HG02852 (cell line): ENCODE measurements around the gene NUP155.
"Not testable (repeated sequence)": the region's sequence is repeated elsewhere in the genome, so short reads cannot be mapped to it uniquely, and the experiment has no call there.

Source experiments
- ATAC-seq: cut with Tn5 transposase; IDR thresholded peaks from one replicate; pipeline ENCODE4 v1.9.1; 2021; ENCODE audit warnings: mild to moderate bottlenecking, moderate library complexity; ENCODE audit not compliant: unreplicated experiment

The NUP155 gene

DNA sequence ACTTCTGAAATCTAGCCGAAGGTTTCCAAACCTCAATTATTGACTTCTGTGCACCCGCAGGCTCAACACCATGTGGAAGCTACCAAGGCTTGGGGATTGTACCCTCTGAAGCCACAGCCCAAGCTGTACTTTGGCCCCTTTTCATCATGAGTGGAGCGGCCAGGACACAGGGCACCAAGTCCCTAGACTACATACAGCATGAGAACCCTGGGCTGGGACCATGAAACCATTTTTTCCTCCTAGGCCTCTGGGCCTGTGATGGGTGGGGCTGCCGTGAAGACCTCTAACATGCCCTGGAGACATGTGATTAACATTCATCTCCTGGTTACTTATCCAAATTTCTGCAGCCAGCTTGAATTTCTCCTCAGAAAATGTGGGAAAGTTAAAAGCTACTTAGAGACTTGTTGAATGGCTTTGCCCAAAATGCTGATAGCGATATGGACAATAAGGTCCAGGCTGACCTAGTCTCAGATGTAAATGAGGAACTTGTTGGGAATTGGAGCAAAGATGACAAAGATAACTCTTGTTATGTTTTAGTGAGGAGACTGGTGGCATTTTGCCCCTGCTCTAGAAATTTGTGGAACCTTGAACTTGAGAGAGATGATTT, 87.6 kb downstream of the NUP155 start:
- ATAC-seq = no peak

- no peak for ATAC-seq
Measured at GRCh38 chr5:37275511-37275910, 95.4 kb downstream of the NUP155 start.

DNA sequence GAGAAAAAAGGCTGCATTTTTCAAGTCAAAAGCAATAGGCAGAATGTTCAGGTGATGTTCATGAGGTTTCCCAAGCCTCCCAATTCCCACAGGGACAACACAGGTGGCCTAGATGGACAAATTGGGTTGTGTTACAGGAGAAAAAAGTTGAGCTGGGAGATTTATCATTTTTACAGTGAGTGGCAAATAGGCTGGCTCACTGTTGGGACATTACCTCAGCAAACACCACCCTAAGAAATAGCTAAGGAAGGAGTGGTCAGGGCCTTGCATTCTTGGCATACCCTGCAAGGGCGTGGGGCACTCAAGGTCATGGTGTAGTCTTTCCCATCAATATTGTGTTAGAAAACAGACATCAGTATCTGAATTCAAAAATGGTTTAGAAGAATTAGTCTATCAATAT, 98.4 kb downstream of the NUP155 start:
- no peak for ATAC-seq

DNA sequence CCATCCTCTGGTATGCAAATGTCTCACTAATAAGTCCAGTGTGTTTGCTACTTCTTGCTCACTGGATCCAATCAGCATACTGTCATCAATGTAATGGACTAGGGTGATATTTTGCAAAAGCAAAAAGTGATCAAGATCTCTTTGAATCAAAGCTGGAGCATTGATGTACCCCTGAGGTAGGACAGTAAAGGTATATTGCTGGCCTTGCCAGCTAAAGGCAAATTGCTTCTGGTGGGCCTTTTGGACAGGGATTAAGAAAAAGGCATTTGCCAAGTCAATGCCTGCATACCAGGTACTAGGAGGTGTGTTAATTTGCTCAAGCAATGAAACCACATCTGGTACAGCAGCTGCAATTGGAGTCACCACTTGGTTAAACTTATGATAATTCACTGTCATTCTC, 102.8 kb downstream of the NUP155 start:
- not testable (repeated sequence) for ATAC-seq

DNA sequence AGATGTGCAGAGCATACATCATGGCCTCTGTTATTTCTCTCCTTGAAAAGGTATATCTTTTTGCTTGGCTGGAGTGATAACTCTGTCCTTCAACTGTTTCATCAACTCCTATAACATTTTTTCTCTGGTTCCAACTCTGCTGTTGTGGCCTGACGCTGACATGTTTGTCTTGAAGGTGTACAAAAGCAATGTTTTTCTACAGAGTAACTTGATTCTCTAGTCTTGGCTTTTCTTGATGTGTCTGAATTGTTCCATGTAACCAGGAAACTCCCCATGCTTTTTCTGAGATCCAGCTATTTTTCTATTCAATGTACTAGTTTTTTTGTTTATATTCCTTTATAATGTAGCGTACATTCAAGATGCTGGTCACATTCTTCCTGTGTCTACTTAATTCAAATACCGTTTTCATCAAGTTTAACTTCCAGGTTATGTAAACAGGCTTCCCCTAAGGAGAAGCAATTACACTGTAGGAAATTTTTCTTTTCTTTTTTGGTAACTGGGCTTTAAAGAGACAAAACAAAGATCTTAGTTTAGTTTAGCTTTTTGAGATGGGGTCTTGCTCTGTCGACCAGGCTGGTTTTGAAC, 115.0 kb downstream of the NUP155 start:
- no peak for ATAC-seq

- no peak for ATAC-seq
Measured at GRCh38 chr5:37254581-37254980, 116.3 kb downstream of the NUP155 start.

DNA sequence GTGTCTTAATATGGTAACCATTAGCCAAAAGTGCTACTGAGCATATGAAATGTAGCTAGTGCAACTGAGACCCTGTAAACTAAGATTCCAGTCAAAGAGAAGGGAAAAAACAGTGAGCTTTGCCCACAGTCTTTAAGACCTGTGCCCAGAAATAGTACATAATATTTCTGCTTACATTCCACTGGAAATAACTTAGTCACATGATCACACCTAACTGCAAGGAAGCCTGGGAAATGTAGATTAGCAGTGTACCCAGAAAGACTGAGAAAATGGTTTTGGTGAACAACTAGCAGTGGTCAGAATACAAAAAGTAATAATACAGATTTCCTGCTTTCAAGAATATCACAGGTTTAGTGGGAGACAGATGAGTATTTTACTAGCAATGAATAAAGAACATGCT, 119.2 kb downstream of the NUP155 start:
- no peak for ATAC-seq

GRCh38 chr5:37249815-37250164, 121.1 kb downstream of the NUP155 start:
- ATAC-seq = no peak

GRCh38 chr5:37248970-37249814, 121.7 kb downstream of the NUP155 start, which contains the start of gene CPLANE1:
Gene CPLANE1, minus strand, starts transcription at chr5:37249376. Its CDS starts 1,678 bp downstream, at chr5:37247698.
- ATAC-seq = peak; percentile 90

DNA sequence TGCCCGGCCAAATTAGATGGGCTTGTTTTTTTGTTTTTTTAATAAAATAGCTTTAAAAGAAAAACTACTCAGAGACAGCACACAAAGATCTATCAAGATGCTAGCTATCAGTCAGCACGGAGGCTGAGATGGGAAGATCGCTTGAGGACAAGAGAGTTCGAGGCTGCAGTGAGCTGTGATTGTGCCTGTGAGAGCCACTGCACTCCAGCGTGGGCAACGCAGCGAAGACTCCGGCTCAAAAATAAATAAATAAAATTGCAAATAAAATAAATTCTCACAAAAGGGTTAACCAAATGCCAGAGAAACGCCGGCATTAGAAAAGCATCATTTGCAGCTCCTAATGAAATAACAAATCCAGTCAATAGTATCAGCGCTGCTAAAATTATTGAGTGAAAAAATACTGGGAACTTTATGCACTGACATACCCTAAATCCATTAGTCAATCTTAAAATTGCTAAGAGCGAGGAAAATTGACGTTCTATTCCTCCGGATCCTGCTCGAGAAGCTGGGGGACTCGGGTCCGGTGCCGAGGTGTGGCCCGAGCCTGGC, 122.4 kb downstream of the NUP155 start:
- ATAC-seq = no peak

DNA sequence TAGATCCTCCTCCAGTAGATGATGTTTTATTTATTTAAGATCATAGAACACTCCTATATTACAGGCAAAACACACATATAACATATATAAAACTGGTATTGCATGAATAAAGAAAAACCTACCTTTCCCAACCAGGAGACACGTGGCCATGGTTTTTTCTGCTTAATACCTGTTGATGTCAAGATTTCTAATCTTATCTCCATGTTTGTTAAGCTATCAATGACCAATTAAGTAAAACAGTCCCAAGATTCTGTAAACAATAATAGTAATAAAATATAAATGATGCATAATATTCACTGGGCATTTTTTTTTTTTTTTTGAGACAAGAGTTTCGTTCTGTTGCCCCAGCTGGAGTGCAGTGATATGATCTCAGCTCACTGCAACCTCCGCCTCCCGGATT, 123.4 kb downstream of the NUP155 start:
- ATAC-seq = no peak

DNA sequence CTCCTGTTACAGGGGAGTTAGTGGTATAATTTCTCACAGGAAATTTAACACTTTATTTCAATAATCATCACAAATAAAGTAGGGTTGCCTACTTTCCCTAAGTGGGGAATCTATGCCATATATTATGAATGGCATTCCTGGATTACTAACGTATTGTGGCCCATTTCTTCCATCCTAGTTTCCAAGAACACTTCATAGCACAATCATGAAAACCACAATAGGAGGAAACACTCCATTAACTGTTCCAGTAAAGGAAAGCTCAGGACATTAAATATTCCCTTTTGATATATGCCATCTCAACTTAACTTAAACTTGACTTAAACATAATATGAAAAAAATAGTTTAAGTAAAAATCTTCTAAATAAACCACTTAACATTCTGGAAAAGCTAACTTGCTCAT, 123.9 kb downstream of the NUP155 start:
- no peak for ATAC-seq
